NCI-H748 (cell line): ENCODE data around the gene MPP2.
A peak's percentile ranks its signal among the peaks of the same experiment; 100 is the strongest.
"Not testable (repeated sequence)": the region's sequence is repeated elsewhere in the genome, so short reads cannot be mapped to it uniquely, and the experiment has no call there.

ENCODE experiments used
- DNase-seq: peaks from one replicate; lab custom pipeline; 2025; ENCODE audit not compliant: unreplicated experiment; lab: John Stamatoyannopoulos, UW

Gene MPP2

GRCh38 chr17:43907425-43907981, at the start of gene MPP2:
Gene MPP2, minus strand, starts transcription at chr17:43907536. Its CDS starts 3,076 bp downstream, at chr17:43904460.
- DNase-seq: peak; percentile 88

GRCh38 chr17:43956222-43956621, 48.9 kb upstream of the MPP2 start:
- DNase-seq: no peak

- no peak for DNase-seq
Observed at GRCh38 chr17:43953746-43954145, 46.4 kb upstream of the MPP2 start, which contains the start of gene PYY. Gene PYY, minus strand, starts transcription at chr17:43953940. Its CDS starts 457 bp downstream, at chr17:43953483.

GRCh38 chr17:43952724-43953666, 45.7 kb upstream of the MPP2 start:
- DNase-seq: peak; percentile 49

- DNase-seq: no peak
Observed at GRCh38 chr17:43952351-43952723, 45.0 kb upstream of the MPP2 start.

GRCh38 chr17:43951750-43952149, 44.4 kb upstream of the MPP2 start:
- no peak for DNase-seq

- no peak for DNase-seq
Observed at GRCh38 chr17:43950554-43950953, 43.2 kb upstream of the MPP2 start.

GRCh38 chr17:43949781-43950180, 42.4 kb upstream of the MPP2 start:
- no peak for DNase-seq

GRCh38 chr17:43946781-43947180, 39.4 kb upstream of the MPP2 start:
- DNase-seq: no peak

- no peak for DNase-seq
Observed at GRCh38 chr17:43945074-43945829, 37.9 kb upstream of the MPP2 start.

GRCh38 chr17:43942051-43942685, 34.8 kb upstream of the MPP2 start, which contains the start of gene PPY:
Gene PPY, minus strand, starts transcription at chr17:43942476. Its CDS starts 822 bp downstream, at chr17:43941654.
- no peak for DNase-seq

- DNase-seq: peak; percentile 31
Observed at GRCh38 chr17:43940630-43941029, 33.3 kb upstream of the MPP2 start.

- no peak for DNase-seq
Observed at GRCh38 chr17:43939886-43940285, 32.5 kb upstream of the MPP2 start.

- not testable (repeated sequence) for DNase-seq
Observed at GRCh38 chr17:43939452-43939851, 32.1 kb upstream of the MPP2 start.

GRCh38 chr17:43938838-43939182, 31.5 kb upstream of the MPP2 start:
- DNase-seq: no peak

- DNase-seq: no peak
Observed at GRCh38 chr17:43936434-43936833, 29.1 kb upstream of the MPP2 start.

GRCh38 chr17:43935926-43936261, 28.6 kb upstream of the MPP2 start:
- no peak for DNase-seq

GRCh38 chr17:43935204-43935925, 28.0 kb upstream of the MPP2 start:
- DNase-seq: no peak

- no peak for DNase-seq
Observed at GRCh38 chr17:43932923-43933322, 25.6 kb upstream of the MPP2 start.

- DNase-seq: no peak
Observed at GRCh38 chr17:43932357-43932756, 25.0 kb upstream of the MPP2 start.
